Measurements from ENCODE around the gene PCDH9. TPM values are rescaled to one million over a fixed set of nuclear protein-coding genes. Genes with fewer than 3 reads are reported as not detected.

The PCDH9 gene
- polyA plus RNA-seq, 3 donors, result 0.03 TPM; not detected in 1

DNA sequence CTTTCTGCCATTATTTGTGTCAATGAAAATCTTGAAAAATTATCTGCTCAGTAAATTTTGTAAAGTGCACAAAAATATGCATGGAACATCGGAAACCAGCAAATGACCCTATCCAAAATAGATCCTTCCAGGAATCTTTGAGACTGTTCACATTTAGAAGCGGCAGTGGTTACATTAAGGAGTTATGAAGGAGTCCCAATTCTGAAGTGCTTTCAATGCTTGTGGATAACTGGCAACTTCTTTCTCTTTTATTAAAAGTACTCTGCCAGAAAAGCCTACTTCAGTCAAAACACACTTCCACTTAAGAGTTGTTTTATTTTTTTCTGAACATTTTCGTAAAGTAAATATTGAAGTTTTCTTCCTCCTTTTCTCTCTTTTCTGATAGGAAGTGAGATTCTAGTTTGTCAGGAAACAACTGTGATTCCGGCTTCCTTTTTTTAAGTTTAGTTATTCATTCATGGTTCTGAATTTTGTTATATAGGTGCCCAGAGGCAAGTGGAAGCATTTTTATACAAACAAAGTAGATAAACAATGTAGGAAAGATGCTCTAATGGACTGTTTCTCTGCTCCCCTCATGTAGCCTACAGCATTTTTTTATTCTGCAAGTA is 83.5 kb downstream of the PCDH9 start:
- H3K9ac ChIP-seq (ENCODE audit: insufficient read depth, low read length, poor library complexity, severe bottlenecking), result no peak overlapping the region
- Mint-ChIP-seq H3K27me3 (ENCODE audit: low read depth in 3 of 3) (peaks cover 0 to 1% (median 0%) of the 10 kb centered on the region in 3 donors), H3K36me3 (no peaks in the 10 kb centered on the region), H3K27ac (no peak overlapping the region), H3K9me3 (peaks cover 0 to 2% (median 0%) of the 10 kb centered on the region in 7 donors), H3K4me3 (no peak overlapping the region), H3K4me1 (peaks cover 11% of the 10 kb centered on the region)
- H3K4me1 ChIP-seq (ENCODE audit: control insufficient read depth in 1 of 2, insufficient read depth in 2 of 2, low read length in 2 of 2), result no peaks in the 10 kb centered on the region
- H3K4me3 ChIP-seq (replicated peaks in 1 of 3; ENCODE audit: low read depth in 2 of 3, low read length in 3 of 3), result no peak overlapping the region
- TF ChIP-seq, protein P1, sequence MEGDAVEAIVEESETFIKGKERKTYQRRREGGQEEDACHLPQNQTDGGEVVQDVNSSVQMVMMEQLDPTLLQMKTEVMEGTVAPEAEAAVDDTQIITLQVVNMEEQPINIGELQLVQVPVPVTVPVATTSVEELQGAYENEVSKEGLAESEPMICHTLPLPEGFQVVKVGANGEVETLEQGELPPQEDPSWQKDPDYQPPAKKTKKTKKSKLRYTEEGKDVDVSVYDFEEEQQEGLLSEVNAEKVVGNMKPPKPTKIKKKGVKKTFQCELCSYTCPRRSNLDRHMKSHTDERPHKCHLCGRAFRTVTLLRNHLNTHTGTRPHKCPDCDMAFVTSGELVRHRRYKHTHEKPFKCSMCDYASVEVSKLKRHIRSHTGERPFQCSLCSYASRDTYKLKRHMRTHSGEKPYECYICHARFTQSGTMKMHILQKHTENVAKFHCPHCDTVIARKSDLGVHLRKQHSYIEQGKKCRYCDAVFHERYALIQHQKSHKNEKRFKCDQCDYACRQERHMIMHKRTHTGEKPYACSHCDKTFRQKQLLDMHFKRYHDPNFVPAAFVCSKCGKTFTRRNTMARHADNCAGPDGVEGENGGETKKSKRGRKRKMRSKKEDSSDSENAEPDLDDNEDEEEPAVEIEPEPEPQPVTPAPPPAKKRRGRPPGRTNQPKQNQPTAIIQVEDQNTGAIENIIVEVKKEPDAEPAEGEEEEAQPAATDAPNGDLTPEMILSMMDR (IDR thresholded peaks at IDR 0.05), result no peak
- no peaks in the 10 kb centered on the region for H3K9me3 ChIP-seq (replicated peaks in 1 of 2; ENCODE audit: control insufficient read depth in 1 of 2, insufficient read depth in 1 of 2, low read length in 2 of 2)
- H3K79me2 ChIP-seq (ENCODE audit: insufficient read depth, low read length), result no peaks in the 10 kb centered on the region
- H3K36me3 ChIP-seq (replicated peaks in 1 of 2; ENCODE audit: control insufficient read depth in 1 of 2, insufficient read depth in 2 of 2, low read length in 2 of 2), result no peaks in the 10 kb centered on the region
- no peak overlapping the region for H3K27ac ChIP-seq (ENCODE audit: low read depth in 1 of 2, low read length in 2 of 2)
- intact Hi-C loops (cut with micrococcal nuclease), result no loop called here
- H3K27me3 ChIP-seq (ENCODE audit: control insufficient read depth in 2 of 2, insufficient read depth in 2 of 2, low read length in 2 of 2), result no peaks in the 10 kb centered on the region
- no peak for DNase-seq
- H2AFZ ChIP-seq (ENCODE audit: insufficient read depth, low read depth, low read length, poor library complexity, severe bottlenecking), result no peak overlapping the region
- H4K20me1 ChIP-seq (ENCODE audit: insufficient read depth, low read length), result no peaks in the 10 kb centered on the region
- WGBS (ENCODE audit: insufficient coverage), result no CpG with 5 or more reads among the region's 4 CpGs
- no peak overlapping the region for H3K4me2 ChIP-seq (replicated peaks; ENCODE audit: extremely low read depth, low read length, poor library complexity, severe bottlenecking)

DNA sequence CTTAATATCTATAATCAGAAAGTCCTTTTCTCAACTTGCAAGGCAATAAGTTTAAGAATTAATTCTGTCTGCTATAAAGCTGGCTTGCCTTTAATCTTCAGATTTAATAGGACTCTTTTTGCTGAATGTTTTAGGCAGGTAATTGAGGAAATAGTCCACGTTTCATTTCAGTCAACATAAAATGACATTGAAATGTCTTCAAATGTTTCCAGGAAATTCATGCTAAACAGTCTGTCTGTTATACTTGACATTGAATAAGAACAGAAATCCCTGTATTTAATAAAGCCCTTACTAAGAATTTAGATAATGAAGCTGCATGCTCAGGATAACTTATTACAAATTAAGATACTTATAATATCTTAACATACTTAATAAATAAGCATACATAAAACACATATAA is 84.2 kb downstream of the PCDH9 start:
- Mint-ChIP-seq H3K36me3 (no peaks in the 10 kb centered on the region), H3K27ac (no peak overlapping the region), H3K4me1 (peaks cover 11% of the 10 kb centered on the region), H3K27me3 (ENCODE audit: low read depth in 3 of 3) (peaks cover 0 to 1% (median 0%) of the 10 kb centered on the region in 3 donors), H3K9me3 (peaks cover 0 to 2% (median 0%) of the 10 kb centered on the region in 7 donors), H3K4me3 (no peak overlapping the region)
- no peak overlapping the region for H3K4me2 ChIP-seq (replicated peaks; ENCODE audit: extremely low read depth, low read length, poor library complexity, severe bottlenecking)
- no peaks in the 10 kb centered on the region for H3K9me3 ChIP-seq (replicated peaks in 1 of 2; ENCODE audit: control insufficient read depth in 1 of 2, insufficient read depth in 1 of 2, low read length in 2 of 2)
- H3K4me3 ChIP-seq (replicated peaks in 1 of 3; ENCODE audit: low read depth in 2 of 3, low read length in 3 of 3), result no peak overlapping the region
- H3K9ac ChIP-seq (ENCODE audit: insufficient read depth, low read length, poor library complexity, severe bottlenecking), result no peak overlapping the region
- DNase-seq, result no peak
- TF ChIP-seq, protein P1 (IDR thresholded peaks at IDR 0.05), result no peak
- WGBS (ENCODE audit: insufficient coverage), result no CpG with 5 or more reads among the region's 1 CpG
- no peaks in the 10 kb centered on the region for H3K4me1 ChIP-seq (ENCODE audit: control insufficient read depth in 1 of 2, insufficient read depth in 2 of 2, low read length in 2 of 2)
- H3K27me3 ChIP-seq (ENCODE audit: control insufficient read depth in 2 of 2, insufficient read depth in 2 of 2, low read length in 2 of 2), result no peaks in the 10 kb centered on the region
- H4K20me1 ChIP-seq (ENCODE audit: insufficient read depth, low read length), result no peaks in the 10 kb centered on the region
- H3K79me2 ChIP-seq (ENCODE audit: insufficient read depth, low read length), result no peaks in the 10 kb centered on the region
- intact Hi-C loops (cut with micrococcal nuclease), result no loop called here
- no peaks in the 10 kb centered on the region for H3K36me3 ChIP-seq (replicated peaks in 1 of 2; ENCODE audit: control insufficient read depth in 1 of 2, insufficient read depth in 2 of 2, low read length in 2 of 2)
- H3K27ac ChIP-seq (ENCODE audit: low read depth in 1 of 2, low read length in 2 of 2), result no peak overlapping the region
- H2AFZ ChIP-seq (ENCODE audit: insufficient read depth, low read depth, low read length, poor library complexity, severe bottlenecking), result no peak overlapping the region
